ENCODE results near the gene DMBX1. TPM values are rescaled to one million over a fixed set of nuclear protein-coding genes. Genes with fewer than 3 reads are reported as not detected.

Gene DMBX1
- total and polyA plus RNA-seq, 10 donors, result not detected

- H3K4me3 ChIP-seq, result no peak overlapping the region
- H3K36me3 ChIP-seq, result no peaks in the 10 kb centered on the region
- WGBS, 5 donors, result 73 to 88% (median 86%) methylated on average over 3 of the region's 3 CpGs
- peaks cover 0 to 51% (median 28%) of the 10 kb centered on the region in 7 donors for H3K27me3 ChIP-seq (replicated peaks in 1 of 7)
- TF ChIP-seq, protein P1, sequence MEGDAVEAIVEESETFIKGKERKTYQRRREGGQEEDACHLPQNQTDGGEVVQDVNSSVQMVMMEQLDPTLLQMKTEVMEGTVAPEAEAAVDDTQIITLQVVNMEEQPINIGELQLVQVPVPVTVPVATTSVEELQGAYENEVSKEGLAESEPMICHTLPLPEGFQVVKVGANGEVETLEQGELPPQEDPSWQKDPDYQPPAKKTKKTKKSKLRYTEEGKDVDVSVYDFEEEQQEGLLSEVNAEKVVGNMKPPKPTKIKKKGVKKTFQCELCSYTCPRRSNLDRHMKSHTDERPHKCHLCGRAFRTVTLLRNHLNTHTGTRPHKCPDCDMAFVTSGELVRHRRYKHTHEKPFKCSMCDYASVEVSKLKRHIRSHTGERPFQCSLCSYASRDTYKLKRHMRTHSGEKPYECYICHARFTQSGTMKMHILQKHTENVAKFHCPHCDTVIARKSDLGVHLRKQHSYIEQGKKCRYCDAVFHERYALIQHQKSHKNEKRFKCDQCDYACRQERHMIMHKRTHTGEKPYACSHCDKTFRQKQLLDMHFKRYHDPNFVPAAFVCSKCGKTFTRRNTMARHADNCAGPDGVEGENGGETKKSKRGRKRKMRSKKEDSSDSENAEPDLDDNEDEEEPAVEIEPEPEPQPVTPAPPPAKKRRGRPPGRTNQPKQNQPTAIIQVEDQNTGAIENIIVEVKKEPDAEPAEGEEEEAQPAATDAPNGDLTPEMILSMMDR (IDR thresholded peaks at IDR 0.05 in 8 of 11, conservative IDR thresholded peaks at IDR 0.05 in 3 of 11), result no peak
- TF ChIP-seq POLR2AphosphoS5 (IDR thresholded peaks at IDR 0.05) (no peak), POLR2A (IDR thresholded peaks at IDR 0.05) (no peak)
- no peak overlapping the region for H3K27ac ChIP-seq
- H3K9me3 ChIP-seq, result no peaks in the 10 kb centered on the region
- DNase-seq, result no peak
- intact Hi-C loops (cut with DNase I; ENCODE audit: low total_unique reads), result loop anchor here (2.0 kb wide), 1 partner anchor 84 kb away; no protein-coding TSS in a partner anchor
- H3K4me1 ChIP-seq, result peaks cover 0 to 34% (median 23%) of the 10 kb centered on the region in 6 donors
Observed at GRCh38 chr1:46444466-46444865, 45.2 kb upstream of the DMBX1 start.

DNA sequence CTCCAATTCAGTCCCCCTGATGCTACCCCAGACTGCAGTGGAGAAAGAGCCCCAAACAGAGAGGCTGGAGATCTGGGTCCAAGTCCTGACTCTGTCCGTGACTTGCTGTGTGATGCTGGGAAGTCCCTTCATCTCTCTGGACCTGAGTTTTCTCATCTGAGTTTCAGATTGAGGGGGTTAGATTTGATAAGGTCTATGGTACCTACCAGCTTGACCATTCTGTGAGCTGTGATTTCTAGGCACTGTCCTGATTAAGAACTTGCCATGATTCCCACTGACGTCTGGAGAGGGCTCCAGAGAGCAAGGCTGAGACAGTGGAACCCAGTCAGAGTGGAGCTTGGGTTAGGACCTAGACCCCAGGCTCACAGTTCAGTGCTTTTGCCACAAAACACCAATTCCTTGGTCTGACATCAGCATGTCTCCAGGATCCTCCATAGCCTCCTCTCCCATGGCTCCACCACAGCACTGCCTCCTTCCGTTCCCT lies 43.8 kb upstream of the DMBX1 start:
- Histone ChIP-seq H3K36me3 (no peaks in the 10 kb centered on the region), H3K27ac (no peak overlapping the region), H3K9me3 (no peaks in the 10 kb centered on the region), H3K27me3 (replicated peaks in 1 of 7) (peaks cover 0 to 64% (median 28%) of the 10 kb centered on the region in 7 donors), H3K4me1 (peaks cover 0 to 34% (median 23%) of the 10 kb centered on the region in 6 donors), H3K4me3 (no peak overlapping the region)
- DNase-seq, result no peak
- intact Hi-C loops (cut with DNase I; ENCODE audit: low total_unique reads), result loop anchor here (2.0 kb wide), 1 partner anchor 83 kb away; no protein-coding TSS in a partner anchor
- WGBS, 5 donors, result 68 to 72% (median 69%) methylated on average over 3 of the region's 3 CpGs
- TF ChIP-seq POLR2AphosphoS5 (IDR thresholded peaks at IDR 0.05), result no peak
- TF ChIP-seq, protein P1 (IDR thresholded peaks at IDR 0.05 in 8 of 11, conservative IDR thresholded peaks at IDR 0.05 in 3 of 11), result no peak

GRCh38 chr1:46446646-46447498 lies 42.8 kb upstream of the DMBX1 start:
- Histone ChIP-seq H3K27me3 (replicated peaks in 1 of 7) (peaks cover 0 to 75% (median 28%) of the 10 kb centered on the region in 7 donors), H3K4me3 (no peak overlapping the region), H3K4me1 (peaks cover 0 to 34% (median 23%) of the 10 kb centered on the region in 6 donors), H3K9me3 (no peaks in the 10 kb centered on the region), H3K36me3 (no peaks in the 10 kb centered on the region), H3K27ac (no peak overlapping the region)
- intact Hi-C loops (cut with DNase I; ENCODE audit: low total_unique reads), result no loop called here
- WGBS, 5 donors, result 24 to 34% (median 34%) methylated on average over 13 to 15 of the region's 15 CpGs
- TF ChIP-seq POLR2AphosphoS5 (IDR thresholded peaks at IDR 0.05), result no peak
- TF ChIP-seq, protein P1 (IDR thresholded peaks at IDR 0.05 in 8 of 11, conservative IDR thresholded peaks at IDR 0.05 in 3 of 11), result peak; percentile 37 to 94 (median 83)
- TF ChIP-seq POLR2A (IDR thresholded peaks at IDR 0.05), result no peak
- peak; percentile 89 for DNase-seq

DNA sequence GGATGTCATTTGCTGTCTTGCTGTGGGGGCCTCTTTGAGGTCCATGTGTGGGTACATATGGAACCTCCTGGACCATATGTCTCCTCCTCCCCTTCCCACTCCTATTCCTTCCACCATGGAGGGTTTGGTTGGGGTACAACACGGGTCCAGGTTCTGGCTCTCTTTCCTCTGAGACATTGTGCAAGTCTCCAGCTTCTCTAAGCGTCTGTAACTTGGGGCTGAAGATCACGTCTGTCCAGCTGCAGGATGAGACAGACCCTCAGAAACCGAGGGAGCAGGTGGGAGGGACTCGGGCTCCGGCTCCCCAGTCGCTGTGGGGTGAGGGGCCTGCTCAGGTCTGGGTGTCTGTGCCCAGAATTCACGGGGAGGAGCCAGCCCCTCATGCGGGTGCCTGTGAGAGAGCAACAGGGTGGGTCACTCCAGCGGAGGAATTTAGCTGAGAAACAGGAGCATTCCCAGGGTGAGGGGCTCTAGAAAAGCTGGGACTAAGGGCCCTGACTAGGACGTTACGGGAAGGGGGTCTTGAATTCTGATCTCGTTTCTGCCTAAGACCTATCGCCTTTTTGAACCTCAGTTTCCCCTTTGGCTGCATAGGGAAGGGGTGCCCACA lies 42.0 kb upstream of the DMBX1 start:
- peak overlapping the region in 4 of 8 donors; percentile 13 to 61 (median 32) for H3K4me3 ChIP-seq
- 23 to 45% (median 27%) methylated on average over 13 to 14 of the region's 14 CpGs for WGBS, 5 donors

More for the DNA sequence above, 42.0 kb upstream of the DMBX1 start:
- no peak overlapping the region for H3K27ac ChIP-seq
- H3K4me1 ChIP-seq, result peaks cover 0 to 30% (median 19%) of the 10 kb centered on the region in 6 donors
- no peaks in the 10 kb centered on the region for H3K9me3 ChIP-seq
- no peak for DNase-seq
- no peaks in the 10 kb centered on the region for H3K36me3 ChIP-seq
- peaks cover 0 to 82% (median 28%) of the 10 kb centered on the region in 7 donors for H3K27me3 ChIP-seq (replicated peaks in 1 of 7)
- intact Hi-C loops (cut with DNase I; ENCODE audit: low total_unique reads), result no loop called here
- TF ChIP-seq POLR2AphosphoS5 (IDR thresholded peaks at IDR 0.05) (no peak), POLR2A (IDR thresholded peaks at IDR 0.05) (no peak)
- TF ChIP-seq, protein P1 (IDR thresholded peaks at IDR 0.05 in 8 of 11, conservative IDR thresholded peaks at IDR 0.05 in 3 of 11), result no peak
